HEK293 (cell line): ENCODE results near the gene TAOK3.

Source experiments
- CTCF ChIP-seq: fragments of 450-650 bp; formaldehyde crosslinking; IDR thresholded peaks from 2 replicates; pipeline ENCODE4 v1.5.1; 2016; ENCODE audit warnings: missing biosample characterization, missing genetic modification characterization
- KLF10 ChIP-seq: fragments of 450-650 bp; IDR thresholded peaks from 2 replicates; pipeline ENCODE4 v1.5.1; 2018; ENCODE audit warnings: missing biosample characterization, mild to moderate bottlenecking, missing genetic modification characterization
- ZBTB21 ChIP-seq: fragments of 450-650 bp; formaldehyde crosslinking; IDR thresholded peaks from 2 replicates; pipeline ENCODE4 v1.5.1; 2017; ENCODE audit warnings: missing biosample characterization, missing genetic modification characterization
- ZBTB7A ChIP-seq: fragments of 450-650 bp; formaldehyde crosslinking; IDR thresholded peaks from 2 replicates; pipeline ENCODE4 v1.5.1; 2016; ENCODE audit warnings: low read depth, missing biosample characterization, missing genetic modification characterization
- ZNF26 ChIP-seq: fragments of 450-650 bp; formaldehyde crosslinking; IDR thresholded peaks from 2 replicates; pipeline ENCODE4 v1.5.1; 2016; ENCODE audit warnings: missing biosample characterization, missing genetic modification characterization
- ZNF341 ChIP-seq: fragments of 450-650 bp; formaldehyde crosslinking; IDR thresholded peaks from 2 replicates; pipeline ENCODE4; 2016; ENCODE audit warnings: low read depth, missing biosample characterization, missing genetic modification characterization

GRCh38 chr12:118377021-118377883 is 4.5 kb upstream of the TAOK3 start:
- TF ChIP-seq CTCF (no peak), ZNF26 (tag by site-specific recombination) (no peak), ZNF341 (tag by site-specific recombination) (no peak), ZBTB7A (tag by site-specific recombination) (no peak), ZBTB21 (tag by site-specific recombination) (no peak), KLF10 (tag by site-specific recombination) (no peak)
